Left cardiac atrium (tissue), 4 donors: ENCODE measurements around the gene ZFYVE27. TPM values are rescaled to one million over a fixed set of nuclear protein-coding genes. Genes with fewer than 3 reads are reported as not detected.

Experiments
- ATAC-seq, 2 donors: fragments of 200-7000 bp; cut with Tn5 transposase; one replicate each; pipeline ENCODE4 v1.9.1; 2020; ENCODE audit warnings: mild to moderate bottlenecking in 2 of 2, moderate library complexity in 2 of 2
- DNase-seq: peaks from one replicate; pipeline ENCODE4 v3.0.0-alpha.2; 2020
- intact Hi-C, 2 donors: fragments of 100-400 bp; cut with DNase I; formaldehyde crosslinking; loops; one replicate each; pipeline versions ENCODE4 v1.14.1 to v1.15.1; 2022 to 2023
- total RNA-seq, 2 donors: library from RNA; stranded (reverse); fragmentation: NEBNext Ultra II Directional; extraction: Animal tissue kit (Norgen Biotek cat#: 25700); gene quantifications; one replicate each; pipeline ENCODE4 v1.2.1, GENCODE V29; 2021
- donor health status: DM: no; HTN: yes; CAD: no.
- donor health status: DM: no; HTN: yes; CAD: no; lungs with severe emphysema.
- donor health status: DM: yes; HTN: yes; CAD: no.
- donor health status: Dilated cardiomyopathy.

Gene ZFYVE27
- total RNA-seq, 2 donors from 2014 or later, result 15.7 to 19.5 TPM

DNA sequence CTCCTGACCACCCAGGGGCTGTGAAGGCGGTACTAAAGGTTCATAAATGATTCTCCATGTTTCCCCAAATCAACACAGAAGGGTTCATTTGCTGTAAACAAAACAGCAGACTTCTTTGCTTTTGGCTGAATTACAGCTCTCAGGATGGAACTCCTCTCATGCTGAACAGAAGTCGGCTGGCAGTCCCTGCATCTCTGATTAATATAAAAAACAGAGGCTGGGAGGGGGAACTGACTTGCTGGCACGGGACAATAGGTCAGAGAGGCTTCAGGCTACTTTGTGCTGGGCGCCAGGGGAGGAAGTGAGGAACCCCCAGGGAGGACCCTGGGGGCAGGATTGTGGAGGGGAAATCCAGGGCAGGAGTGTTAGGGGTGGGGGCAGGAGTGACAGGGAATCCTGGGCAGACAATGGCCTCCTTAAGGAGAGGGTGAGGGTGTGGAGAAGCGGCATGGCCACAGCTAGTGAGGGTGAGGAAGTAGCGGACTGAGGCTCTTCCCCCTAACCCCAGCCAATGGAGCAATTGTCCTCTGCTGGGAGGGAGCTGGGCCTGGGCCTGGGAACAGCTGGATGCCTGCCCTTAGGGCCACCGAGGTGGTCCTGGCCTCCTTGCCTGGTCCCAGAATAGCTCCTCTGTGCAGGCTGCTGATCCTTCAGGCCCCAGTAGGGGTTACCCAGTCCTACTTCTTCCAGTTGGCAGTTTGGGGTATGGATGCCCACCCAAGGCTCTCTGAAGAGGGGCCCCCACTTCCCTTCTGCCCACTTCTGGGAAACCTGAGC is 44.1 kb downstream of the ZFYVE27 start:
- intact Hi-C loops, result no loop called here
- DNase-seq (peak; percentile 58), ATAC-seq (peak; percentile 36 to 56)

GRCh38 chr10:97781618-97782331 is 44.8 kb downstream of the ZFYVE27 start:
- ATAC-seq, result peak; percentile 18 to 27

GRCh38 chr10:97782455-97783228 is 45.7 kb downstream of the ZFYVE27 start:
- ATAC-seq (peak; percentile 70 to 76), DNase-seq (no peak)
- intact Hi-C loops, result no loop called here

More at GRCh38 chr10:97781618-97782331, 44.8 kb downstream of the ZFYVE27 start:
- DNase-seq, result no peak
- intact Hi-C loops, result no loop called here

DNA sequence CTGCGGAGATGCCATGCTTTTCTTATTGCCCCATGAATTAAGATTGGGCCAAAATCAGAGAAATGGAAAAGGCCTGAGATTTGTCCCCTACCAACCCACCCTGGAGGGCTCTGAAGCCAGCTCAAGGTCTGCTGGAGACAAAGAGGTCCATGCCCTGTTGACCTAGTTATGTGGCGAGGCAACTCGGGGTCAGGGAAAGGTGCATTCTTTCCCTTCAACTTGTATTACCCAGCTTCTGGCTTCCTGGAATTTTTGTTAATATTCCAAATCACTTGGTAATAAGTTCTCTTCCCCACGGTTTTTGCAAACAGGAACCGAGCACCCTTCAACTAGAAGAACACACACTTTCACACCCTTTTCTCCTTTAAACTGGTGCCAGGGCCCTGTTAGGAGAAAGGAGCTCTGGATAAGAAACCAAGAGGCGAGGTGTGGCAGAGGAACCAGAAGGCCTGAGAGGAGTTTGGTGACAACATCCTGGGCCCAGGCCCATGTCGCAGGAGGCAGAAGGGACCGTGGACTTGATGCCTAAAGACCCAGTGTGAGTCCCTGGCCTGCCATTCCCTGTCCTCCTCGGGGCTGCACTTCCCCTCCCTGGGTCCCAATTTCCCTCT is 47.4 kb downstream of the ZFYVE27 start:
- ATAC-seq, result peak; percentile 3 to 9
- no peak for DNase-seq
- intact Hi-C loops, result no loop called here

DNA sequence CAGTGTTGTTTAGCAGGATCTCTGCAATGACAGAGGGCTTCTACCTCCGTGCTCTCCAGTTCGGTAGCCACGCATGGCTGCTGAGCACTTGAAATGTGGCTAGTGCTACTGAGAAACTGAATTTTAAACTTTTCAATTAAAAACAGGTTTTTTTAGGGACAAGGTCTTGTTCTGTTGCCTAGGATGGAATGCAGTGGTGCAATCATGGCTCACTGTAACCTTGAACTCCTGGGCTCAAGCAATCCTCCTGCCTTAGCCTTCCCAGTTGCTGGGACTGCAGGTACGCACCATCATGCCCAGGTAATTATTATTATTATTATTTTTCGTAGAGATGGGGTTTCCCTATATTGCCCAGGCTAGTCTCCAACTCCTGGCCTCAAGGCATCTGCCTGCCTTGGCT is 48.3 kb downstream of the ZFYVE27 start:
- intact Hi-C loops, result no loop called here
- ATAC-seq (no peak), DNase-seq (no peak)

DNA sequence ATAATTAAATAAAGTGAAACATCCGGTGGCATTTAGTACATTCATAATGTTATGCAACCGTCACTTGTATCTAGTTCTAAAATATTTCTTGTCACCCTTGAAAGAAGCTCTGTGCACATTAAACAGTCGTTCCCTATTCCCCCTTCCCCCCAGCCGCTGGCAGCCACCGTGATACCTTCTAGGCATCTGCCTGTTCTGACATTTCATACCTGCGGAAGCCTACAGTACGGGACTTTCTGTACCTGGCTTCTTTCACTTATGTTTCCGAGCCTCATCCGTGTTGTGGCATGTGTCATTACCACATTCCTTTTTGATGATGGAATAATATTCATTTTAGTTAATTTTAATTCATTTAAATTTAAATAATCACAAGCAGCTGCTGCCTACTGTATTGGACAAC is 48.8 kb downstream of the ZFYVE27 start:
- no peak for ATAC-seq
- intact Hi-C loops, result no loop called here
- DNase-seq, result no peak

GRCh38 chr10:97788552-97789442 is 51.9 kb downstream of the ZFYVE27 start:
- DNase-seq, result peak; percentile 86
- peak; percentile 86 to 89 for ATAC-seq
- intact Hi-C loops, result no loop called here

GRCh38 chr10:97789770-97790397 is 53.0 kb downstream of the ZFYVE27 start:
- ATAC-seq, result no peak
- no peak for DNase-seq
- intact Hi-C loops, result loop anchor here (5.0 kb wide), 2 partner anchors 33 to 77 kb away; no protein-coding TSS in a partner anchor

DNA sequence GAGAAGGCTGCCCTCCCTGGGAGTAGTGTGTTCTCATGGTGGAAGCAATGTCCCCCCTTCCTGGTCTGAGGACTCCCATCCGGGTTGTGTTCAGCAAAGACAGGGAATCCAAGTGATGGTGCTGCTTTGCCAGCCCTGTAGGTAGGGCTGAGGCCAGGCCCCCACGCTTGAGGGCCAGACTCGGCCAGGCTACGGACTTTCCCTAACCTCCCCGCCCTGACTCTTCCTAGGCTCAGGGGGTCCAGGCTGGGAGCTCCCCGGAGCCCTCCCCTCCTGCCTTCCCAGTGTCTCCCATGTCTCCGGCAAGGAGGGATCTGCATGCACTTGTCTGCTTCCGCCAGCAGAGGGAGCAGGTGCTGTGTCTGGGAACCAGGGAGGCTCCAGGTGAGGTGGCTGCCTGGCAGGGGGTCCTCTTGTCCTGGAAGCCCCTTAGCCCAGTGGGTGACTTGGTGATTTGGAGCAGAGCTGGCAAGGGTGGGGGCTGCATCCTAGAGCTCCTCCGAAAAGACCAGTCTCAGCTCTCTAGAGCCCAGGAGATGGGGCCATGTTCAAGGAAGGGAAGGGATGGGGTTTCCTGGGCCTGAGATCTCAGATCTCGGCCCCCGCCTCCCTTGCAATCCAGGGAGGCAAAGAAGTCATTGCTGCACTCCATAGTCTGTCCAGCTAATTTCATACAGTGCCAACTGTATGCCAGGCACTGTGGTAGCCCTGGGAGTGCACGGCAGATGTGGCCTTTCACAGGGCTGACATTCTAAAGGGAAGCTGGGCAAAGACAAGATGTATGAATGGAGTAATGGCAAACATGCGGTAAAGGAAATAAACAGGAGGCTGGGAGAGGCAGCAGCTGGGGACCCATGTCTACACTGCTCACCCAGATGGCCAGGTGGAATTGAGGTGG is 55.1 kb downstream of the ZFYVE27 start:
- DNase-seq, result peak; percentile 68
- ATAC-seq, result peak; percentile 25 to 45
- intact Hi-C loops, result loop anchor here (2.0 to 5.0 kb wide), 3 partner anchors 35 to 77 kb away; no protein-coding TSS in a partner anchor

- DNase-seq, result no peak
- intact Hi-C loops, result no loop called here
- ATAC-seq, result no peak
Observed at GRCh38 chr10:97795886-97796285, 59.0 kb downstream of the ZFYVE27 start.

DNA sequence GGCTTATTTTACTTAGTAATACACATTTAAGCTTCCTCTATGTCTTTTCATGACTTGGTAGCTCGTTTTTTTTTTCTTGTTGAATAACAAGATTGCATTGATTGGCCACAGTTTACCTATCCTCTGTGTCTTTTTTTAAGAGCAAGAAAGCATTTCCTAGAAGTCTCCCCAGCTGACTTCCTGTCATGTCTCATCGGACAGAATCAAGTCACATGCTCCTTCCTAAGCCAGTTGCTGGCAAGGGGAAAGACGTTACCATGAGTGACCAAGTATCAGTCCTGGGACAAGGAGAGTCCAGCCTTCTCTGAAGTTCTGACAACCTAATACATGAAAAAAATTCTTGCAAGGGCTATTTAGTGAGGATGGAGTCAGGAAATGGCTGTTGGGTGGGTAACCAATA is 59.7 kb downstream of the ZFYVE27 start:
- DNase-seq (no peak), ATAC-seq (no peak)
- intact Hi-C loops, result no loop called here

DNA sequence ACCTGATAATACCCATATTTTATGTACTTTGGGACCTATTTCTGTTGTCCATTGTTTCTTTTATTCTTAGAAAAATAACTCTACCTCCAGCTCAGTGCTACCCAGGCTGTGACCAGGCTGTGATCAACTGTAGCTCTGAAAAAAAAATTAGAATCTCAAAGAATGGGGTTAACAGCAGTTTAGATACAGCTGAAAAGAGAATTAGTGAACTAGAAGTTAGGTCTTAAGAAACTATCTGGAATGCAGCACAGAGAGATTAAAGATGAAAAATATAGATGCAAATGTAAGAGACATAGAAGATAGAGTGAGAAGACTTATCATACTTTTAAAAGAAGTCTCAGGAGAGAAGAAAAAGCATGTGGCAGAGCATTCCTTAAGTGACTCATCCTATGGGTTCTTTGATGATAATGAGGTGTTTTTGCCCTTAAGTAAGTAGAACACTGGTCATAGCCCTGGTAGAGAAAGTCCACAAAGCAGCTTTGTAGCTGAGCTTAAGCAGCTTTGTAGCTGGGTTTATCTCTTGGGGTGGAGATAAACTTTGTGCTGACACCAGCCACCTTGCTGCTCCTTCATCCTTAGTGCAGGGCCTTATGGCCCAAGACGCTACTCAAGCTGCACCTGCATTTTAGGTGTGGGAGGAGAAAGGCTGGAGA is 62.2 kb downstream of the ZFYVE27 start:
- ATAC-seq (no peak), DNase-seq (no peak)
- intact Hi-C loops, result no loop called here

GRCh38 chr10:97800474-97800873 is 63.5 kb downstream of the ZFYVE27 start:
- no peak for ATAC-seq
- intact Hi-C loops, result no loop called here
- DNase-seq, result no peak

DNA sequence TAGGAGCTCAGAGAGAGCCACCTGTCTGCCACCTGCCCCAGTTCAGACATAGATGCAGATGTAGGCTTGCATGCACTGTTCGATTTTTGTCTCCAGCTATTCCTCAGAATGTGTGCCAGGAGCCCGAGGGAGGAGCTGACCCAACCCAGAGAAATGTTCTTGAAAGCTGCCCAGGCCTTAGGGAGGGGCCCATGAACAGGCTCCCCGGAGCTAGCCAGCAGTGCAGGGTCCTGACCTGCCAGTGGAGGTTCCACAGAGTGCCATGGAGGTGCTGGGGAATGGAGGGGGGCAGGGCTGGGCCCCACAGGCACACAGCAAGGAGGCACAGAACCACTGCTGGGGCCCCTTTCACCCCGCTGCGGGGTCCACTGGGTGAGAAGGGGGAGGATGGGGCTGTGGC is 64.5 kb downstream of the ZFYVE27 start:
- intact Hi-C loops, result no loop called here
- DNase-seq, result no peak
- ATAC-seq, result no peak

- intact Hi-C loops, result no loop called here
- no peak for DNase-seq
- no peak for ATAC-seq
Observed at GRCh38 chr10:97805096-97805884, 68.4 kb downstream of the ZFYVE27 start.

- intact Hi-C loops, result no loop called here
- DNase-seq (no peak), ATAC-seq (no peak)
Observed at GRCh38 chr10:97805949-97806348, 69.0 kb downstream of the ZFYVE27 start.
